ENCODE results near the gene SLC33A1. TPM values are rescaled to one million over a fixed set of nuclear protein-coding genes. Genes with fewer than 3 reads are reported as not detected.

Gene SLC33A1
- total and polyA plus RNA-seq, 2 of the 13 experiments (the other 11 are each of a cell fraction or from before 2014, with no cell fraction given), result 20.0 to 32.1 TPM

DNA sequence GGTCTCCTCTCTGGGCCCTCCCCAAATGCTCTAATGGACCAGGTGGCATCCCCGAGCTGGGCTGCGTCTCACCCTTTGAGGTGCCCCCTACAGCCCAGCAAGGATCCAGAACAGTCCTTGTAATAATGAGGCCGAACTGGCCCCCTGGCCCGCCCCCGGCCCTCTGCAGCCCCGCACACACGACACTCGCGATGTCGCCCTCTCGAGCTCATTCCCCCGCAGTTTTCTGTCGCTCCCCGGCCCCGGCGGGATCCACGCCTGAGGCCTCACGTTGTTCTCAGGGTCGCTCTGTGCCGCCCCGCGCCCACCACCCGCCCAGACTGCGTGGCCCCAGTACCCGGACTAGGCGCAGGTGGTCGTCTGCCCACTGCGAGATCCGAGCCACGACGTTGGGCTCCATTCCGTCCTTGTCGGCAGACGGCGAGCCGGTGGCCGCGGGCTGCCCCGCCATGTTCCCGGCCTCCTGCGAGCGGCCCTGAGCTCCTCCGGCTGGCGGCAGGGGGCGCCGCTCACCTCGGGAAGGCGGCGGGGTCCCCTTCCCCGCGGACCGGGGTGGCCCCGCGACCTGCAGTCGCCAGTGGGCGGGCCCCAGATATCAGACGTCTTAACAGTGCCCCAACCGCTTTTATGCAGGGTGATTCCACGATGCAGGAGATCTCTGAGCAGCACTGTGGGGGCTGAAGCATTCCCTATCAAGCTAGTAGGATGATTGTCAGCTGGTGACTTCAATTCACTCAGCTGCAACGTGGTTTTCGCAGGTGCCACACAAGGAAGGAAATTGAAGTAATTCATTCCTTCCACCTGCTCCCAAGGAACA, 48.2 kb downstream of the SLC33A1 start, which contains the start of gene C3orf33 (continued):
- TF ChIP-seq ZUFSP (CRISPR knock-in tag; IDR thresholded peaks at IDR 0.05; ENCODE audit: borderline replicate concordance), result no peak
- 0 out of 2 replicates have a peak, but pooled peaks have one; percentile 37 for TF ChIP-seq MAZ (IDR thresholded peaks at IDR 0.05; ENCODE audit: borderline replicate concordance, low read depth, low read length)
- TF ChIP-seq MAZ (CRISPR knock-in tag; IDR thresholded peaks at IDR 0.05; ENCODE audit: low read depth), result peak; percentile 82; the same call in 1 of the 2 replicates
- no peak for TF ChIP-seq HNF4G (IDR thresholded peaks at IDR 0.05; ENCODE audit: borderline replicate concordance, low read depth, low read length)
- no peak for TF ChIP-seq HNF4G (CRISPR knock-in tag; IDR thresholded peaks at IDR 0.05; ENCODE audit: borderline replicate concordance, low read depth)
- no peak for TF ChIP-seq HMG20B (CRISPR knock-in tag; conservative IDR thresholded peaks at IDR 0.05)
- peak; percentile 75; the same call in 1 of the 2 replicates for TF ChIP-seq ZNF768 (CRISPR knock-in tag; IDR thresholded peaks at IDR 0.05)
- peak; percentile 99 to 100 for TF ChIP-seq HMGXB4 (CRISPR knock-in tag; IDR thresholded peaks at IDR 0.05; ENCODE audit: borderline replicate concordance in 1 of 2, low read depth in 1 of 2)
- TF ChIP-seq, protein P1, sequence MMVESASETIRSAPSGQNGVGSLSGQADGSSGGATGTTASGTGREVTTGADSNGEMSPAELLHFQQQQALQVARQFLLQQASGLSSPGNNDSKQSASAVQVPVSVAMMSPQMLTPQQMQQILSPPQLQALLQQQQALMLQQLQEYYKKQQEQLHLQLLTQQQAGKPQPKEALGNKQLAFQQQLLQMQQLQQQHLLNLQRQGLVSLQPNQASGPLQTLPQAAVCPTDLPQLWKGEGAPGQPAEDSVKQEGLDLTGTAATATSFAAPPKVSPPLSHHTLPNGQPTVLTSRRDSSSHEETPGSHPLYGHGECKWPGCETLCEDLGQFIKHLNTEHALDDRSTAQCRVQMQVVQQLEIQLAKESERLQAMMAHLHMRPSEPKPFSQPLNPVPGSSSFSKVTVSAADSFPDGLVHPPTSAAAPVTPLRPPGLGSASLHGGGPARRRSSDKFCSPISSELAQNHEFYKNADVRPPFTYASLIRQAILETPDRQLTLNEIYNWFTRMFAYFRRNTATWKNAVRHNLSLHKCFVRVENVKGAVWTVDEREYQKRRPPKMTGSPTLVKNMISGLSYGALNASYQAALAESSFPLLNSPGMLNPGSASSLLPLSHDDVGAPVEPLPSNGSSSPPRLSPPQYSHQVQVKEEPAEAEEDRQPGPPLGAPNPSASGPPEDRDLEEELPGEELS (CRISPR knock-in tag; IDR thresholded peaks at IDR 0.05), result no peak
- no peak for TF ChIP-seq FOXA1 (IDR thresholded peaks at IDR 0.05)
- TF ChIP-seq FOXA1 (CRISPR knock-in tag; IDR thresholded peaks at IDR 0.05), result no peak
- peak; percentile 42; the same call in 1 of the 2 replicates for TF ChIP-seq POGK (CRISPR knock-in tag; conservative IDR thresholded peaks at IDR 0.05)
- TF ChIP-seq ELK4 (CRISPR knock-in tag; IDR thresholded peaks at IDR 0.05; ENCODE audit: borderline replicate concordance), result no peak
- TF ChIP-seq RXRA (CRISPR knock-in tag; IDR thresholded peaks at IDR 0.05), result peak; percentile 46; the same call in 1 of the 2 replicates
- no peak for TF ChIP-seq ZNF33A (CRISPR knock-in tag; IDR thresholded peaks at IDR 0.05; ENCODE audit: borderline replicate concordance)
